Measurements from ENCODE around the gene C20orf202. TPM values are rescaled to one million over a fixed set of nuclear protein-coding genes. Genes with fewer than 3 reads are reported as not detected.

Gene C20orf202
- total RNA-seq, 1 experiment from 2014 or later = 0.22 TPM

DNA sequence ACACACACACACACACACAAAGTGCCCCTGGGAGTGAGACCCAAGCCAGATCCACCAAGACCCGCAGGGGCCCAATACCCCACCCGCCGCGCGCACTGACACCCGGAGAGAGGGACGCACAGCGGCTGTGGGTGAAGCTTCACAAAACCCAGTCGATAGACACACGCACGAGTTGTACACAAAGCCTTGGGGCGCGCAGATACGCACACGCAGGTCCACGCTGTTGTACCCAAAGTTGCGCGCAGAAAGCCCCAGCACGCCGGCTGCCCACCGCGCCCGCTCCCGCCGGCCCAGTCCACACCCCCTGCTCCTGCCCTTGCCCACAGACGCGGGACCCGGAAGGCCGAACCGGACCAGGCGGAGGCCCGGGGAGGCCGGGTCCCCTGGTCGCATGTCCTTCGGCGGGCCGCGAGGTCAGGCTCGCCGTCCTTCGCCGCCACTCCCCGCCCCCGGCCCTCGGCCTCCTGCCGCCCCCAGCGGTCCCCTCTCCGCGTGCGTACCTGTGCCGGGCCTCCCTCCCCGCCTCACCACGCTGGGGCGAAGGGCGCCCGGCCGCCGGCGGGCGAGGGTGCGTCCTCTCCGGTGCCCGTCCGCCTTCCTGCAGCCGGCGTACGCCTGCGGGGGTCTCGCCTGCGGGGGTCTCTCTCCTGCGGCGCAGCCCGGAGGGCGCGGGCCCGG, 18.5 kb upstream of the C20orf202 start, which contains the start of gene TMEM74B:
Gene TMEM74B, minus strand, starts transcription at position 344 of the 678 bp plus-strand sequence. CDS start 1,180 bp downstream, outside the sequence.
- peaks cover 21% of the 10 kb centered on the region for H3K4me1 Mint-ChIP-seq
- H3K36me3 Mint-ChIP-seq = no peaks in the 10 kb centered on the region
- peak; percentile 50; the same call in 1 of the 2 replicates for TF ChIP-seq ZNF423 (CRISPR knock-in tag; IDR thresholded peaks at IDR 0.05)
- TF ChIP-seq, protein P1, sequence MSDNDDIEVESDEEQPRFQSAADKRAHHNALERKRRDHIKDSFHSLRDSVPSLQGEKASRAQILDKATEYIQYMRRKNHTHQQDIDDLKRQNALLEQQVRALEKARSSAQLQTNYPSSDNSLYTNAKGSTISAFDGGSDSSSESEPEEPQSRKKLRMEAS (CRISPR knock-in tag; IDR thresholded peaks at IDR 0.05) = no peak
- ChIA-PET CTCF (interaction anchor here (0.7 to 1.3 kb wide), 8 partner anchors 13 to 281 kb away, joined by 3 to 8 read pairs (median 3); partner anchors contain the start of gene NSFL1C), POLR2A (interaction anchor here (0.9 kb wide), 1 partner anchor 12 kb away, joined by 3 read pairs; no protein-coding TSS in a partner anchor)
- peak within 1 kb of the TSS; percentile 75 for H3K4me3 Mint-ChIP-seq
- H3K27me3 Mint-ChIP-seq (ENCODE audit: low read depth) = peaks cover 32% of the 10 kb centered on the region
- no peak within 1 kb of the TSS for H3K27ac Mint-ChIP-seq
- DNase-seq (ENCODE audit: low spot score) (peak; percentile 27), ATAC-seq (peak; percentile 7)
- H3K9me3 Mint-ChIP-seq = no peaks in the 10 kb centered on the region

GRCh38 chr20:1185316-1185741, 17.9 kb upstream of the C20orf202 start:
- TF ChIP-seq, protein P2, sequence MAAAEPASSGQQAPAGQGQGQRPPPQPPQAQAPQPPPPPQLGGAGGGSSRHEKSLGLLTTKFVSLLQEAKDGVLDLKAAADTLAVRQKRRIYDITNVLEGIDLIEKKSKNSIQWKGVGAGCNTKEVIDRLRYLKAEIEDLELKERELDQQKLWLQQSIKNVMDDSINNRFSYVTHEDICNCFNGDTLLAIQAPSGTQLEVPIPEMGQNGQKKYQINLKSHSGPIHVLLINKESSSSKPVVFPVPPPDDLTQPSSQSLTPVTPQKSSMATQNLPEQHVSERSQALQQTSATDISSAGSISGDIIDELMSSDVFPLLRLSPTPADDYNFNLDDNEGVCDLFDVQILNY (CRISPR knock-in tag; IDR thresholded peaks at IDR 0.05) = no peak
- TF ChIP-seq IRF2 (CRISPR knock-in tag; IDR thresholded peaks at IDR 0.05; ENCODE audit: borderline replicate concordance, low read depth) (no peak), USF2 (CRISPR knock-in tag; IDR thresholded peaks at IDR 0.05) (no peak), NFYB (CRISPR knock-in tag; conservative IDR thresholded peaks at IDR 0.05; ENCODE audit: low read depth) (no peak), EMX1 (CRISPR knock-in tag; IDR thresholded peaks at IDR 0.05) (no peak), CREB1 (CRISPR knock-in tag; IDR thresholded peaks at IDR 0.05) (no peak), MYBL2 (CRISPR knock-in tag; IDR thresholded peaks at IDR 0.05) (no peak)
- H3K4me1 Mint-ChIP-seq = peaks cover 21% of the 10 kb centered on the region
- no peak overlapping the region for H3K4me3 Mint-ChIP-seq
- H3K27me3 Mint-ChIP-seq (ENCODE audit: low read depth) = peaks cover 38% of the 10 kb centered on the region
- no peaks in the 10 kb centered on the region for H3K36me3 Mint-ChIP-seq
- no peaks in the 10 kb centered on the region for H3K9me3 Mint-ChIP-seq
- DNase-seq (ENCODE audit: low spot score) (peak; percentile 47), ATAC-seq (peak; percentile 40)
- ChIA-PET POLR2A (interaction anchor here (0.9 kb wide), 1 partner anchor 13 kb away, joined by 3 read pairs; no protein-coding TSS in a partner anchor), CTCF (interaction anchor here (0.6 to 1.3 kb wide), 8 partner anchors 14 to 281 kb away, joined by 3 to 5 read pairs (median 3); partner anchors contain the start of genes NSFL1C and RAD21L1)
- no peak overlapping the region for H3K27ac Mint-ChIP-seq

DNA sequence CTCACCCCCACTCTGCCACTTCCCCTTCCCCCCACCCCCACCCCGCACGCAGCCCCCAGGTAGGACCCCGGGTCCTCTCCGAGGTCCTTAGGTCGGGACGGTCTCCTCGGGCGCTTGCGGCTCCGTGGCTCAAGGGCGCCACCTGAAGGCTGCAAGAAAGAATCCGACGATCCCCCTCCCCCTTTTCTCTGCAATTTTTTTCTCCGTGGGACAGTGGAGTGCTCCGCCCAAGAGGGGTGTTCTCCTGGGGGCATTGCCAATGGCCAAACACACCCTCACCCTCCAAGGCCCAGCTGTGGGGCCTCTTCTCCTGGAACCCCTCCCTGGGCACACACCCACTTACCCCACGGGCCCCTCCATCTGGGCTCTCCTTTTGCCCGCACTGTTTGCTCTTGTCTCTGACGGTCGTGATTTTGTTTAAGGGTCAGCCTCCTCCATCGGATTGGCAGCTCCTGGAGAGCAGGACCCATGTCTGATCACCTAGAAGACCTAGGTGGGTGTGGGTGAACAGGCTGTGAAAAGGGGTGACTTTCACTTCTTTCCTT, 17.4 kb upstream of the C20orf202 start:
- no peak overlapping the region for H3K27ac Mint-ChIP-seq
- no peaks in the 10 kb centered on the region for H3K9me3 Mint-ChIP-seq
- TF ChIP-seq ZNF138 (CRISPR knock-in tag; conservative IDR thresholded peaks at IDR 0.05) (no peak), OVOL2 (CRISPR knock-in tag; IDR thresholded peaks at IDR 0.05; ENCODE audit: borderline replicate concordance) (no peak), ZNF219 (CRISPR knock-in tag; IDR thresholded peaks at IDR 0.05; ENCODE audit: borderline replicate concordance) (no peak), FOXP1 (CRISPR knock-in tag; IDR thresholded peaks at IDR 0.05; ENCODE audit: borderline replicate concordance) (no peak), CTCF (IDR thresholded peaks at IDR 0.05) (peak; percentile 50)
- ATAC-seq = peak; percentile 71
- peaks cover 43% of the 10 kb centered on the region for H3K27me3 Mint-ChIP-seq (ENCODE audit: low read depth)
- ChIA-PET POLR2A (interaction anchor here (0.9 kb wide), 1 partner anchor 13 kb away, joined by 3 read pairs; no protein-coding TSS in a partner anchor), CTCF (interaction anchor here (0.6 to 2.3 kb wide), 7 partner anchors 11 to 280 kb away, joined by 3 to 6 read pairs (median 3); partner anchors contain the start of genes NSFL1C and RAD21L1)
- H3K4me1 Mint-ChIP-seq = peaks cover 21% of the 10 kb centered on the region
- peak; percentile 70 for DNase-seq (ENCODE audit: low spot score)
- no peaks in the 10 kb centered on the region for H3K36me3 Mint-ChIP-seq
- peak overlapping the region; percentile 70 for H3K4me3 Mint-ChIP-seq

Measured in WTC11 (cell line).